Neuronal stem cell (in vitro differentiated cells): ENCODE results near the gene ELF3. TPM values are rescaled to one million over a fixed set of nuclear protein-coding genes. Genes with fewer than 3 reads are reported as not detected.

Experiments
- small RNA-seq: library from polyadenylated mRNA; stranded (forward); fragments of <200 nt; extraction: miRNeasy Mini kit (QIAGEN cat#:217004); gene quantifications from one replicate; pipeline ENCODE3, GENCODE V24; 2013; ENCODE audit not compliant: insufficient read depth

Gene ELF3

Small RNAs within 50 kb of the gene (small RNA-seq; reads per million reads assigned to genes)
- gene AL691482.1 (not detected), gene AL691482.2 (not detected), gene MIR6740 (2.8 reads per million), gene RF00156 (not detected)
